ENCODE results near the gene FREY1.

FREY1 gene

GRCh38 chr11:45928535-45929215 is 21.6 kb upstream of the FREY1 start:
- no peak for DNase-seq (ENCODE audit: low spot score)

GRCh38 chr11:45927684-45928413 is 20.8 kb upstream of the FREY1 start:
- no peak for DNase-seq (ENCODE audit: low spot score)

- DNase-seq (ENCODE audit: low spot score) = no peak
Measured at GRCh38 chr11:45927332-45927683, 20.2 kb upstream of the FREY1 start.

DNA sequence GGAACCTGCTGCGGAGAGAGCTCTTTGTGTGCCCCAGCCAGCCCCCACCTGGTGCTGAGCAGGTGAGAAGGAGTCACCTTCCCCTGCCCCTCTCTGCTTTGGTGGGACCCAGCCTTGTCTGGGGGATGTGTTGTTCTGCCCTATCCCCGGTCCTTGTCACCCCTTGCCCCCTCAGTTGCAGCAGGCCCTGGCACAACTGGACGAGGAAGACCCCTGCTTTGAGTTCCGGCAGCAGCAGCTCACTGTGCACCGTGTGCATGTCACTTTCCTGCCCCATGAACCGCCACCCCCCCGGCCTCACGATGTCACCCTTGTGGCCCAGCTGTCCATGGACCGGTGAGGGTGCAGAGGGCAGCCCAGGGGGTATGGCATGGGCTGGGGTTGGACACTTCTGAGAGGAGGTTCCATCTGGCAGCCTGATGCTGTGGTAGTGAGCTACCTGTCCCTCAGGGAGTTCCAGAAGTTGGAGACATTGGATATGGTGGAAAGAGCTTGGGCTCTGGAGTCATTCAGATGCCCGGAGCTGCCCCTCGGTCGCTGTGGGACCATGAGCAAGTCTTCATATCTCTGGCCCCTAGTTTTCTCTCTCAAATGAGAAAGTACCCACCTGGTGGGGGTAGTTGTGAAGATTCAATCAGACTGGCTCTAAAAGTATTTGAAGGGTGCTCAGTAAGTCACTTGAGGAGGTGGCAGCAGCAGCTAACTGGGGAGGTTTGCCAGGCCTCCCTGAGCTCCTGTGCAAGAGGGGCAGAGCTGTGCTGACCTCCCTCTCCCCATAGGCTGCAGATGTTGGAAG is 19.7 kb upstream of the FREY1 start:
- no peak for DNase-seq (ENCODE audit: low spot score)

DNA sequence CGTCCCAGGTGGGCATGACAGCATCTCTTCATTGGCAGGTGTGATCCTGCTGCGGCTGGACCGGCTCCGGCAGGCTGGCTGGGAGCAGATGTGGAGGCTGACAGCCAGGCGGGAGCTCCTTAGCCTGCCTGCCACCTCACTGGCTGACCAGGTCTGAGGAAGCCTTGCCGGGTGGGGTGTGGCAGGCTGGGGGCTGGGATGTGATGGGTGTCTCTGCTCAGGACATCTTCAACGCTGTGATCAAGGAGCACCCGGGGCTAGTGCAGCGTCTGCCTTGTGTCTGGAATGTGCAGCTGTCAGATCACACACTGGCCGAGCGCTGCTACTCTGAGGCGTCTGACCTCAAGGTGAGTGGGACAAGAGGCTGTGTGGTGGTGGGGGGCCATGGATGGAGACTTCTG is 18.9 kb upstream of the FREY1 start:
- no peak for DNase-seq (ENCODE audit: low spot score)

GRCh38 chr11:45925550-45925949 is 18.5 kb upstream of the FREY1 start:
- no peak for DNase-seq (ENCODE audit: low spot score)

DNA sequence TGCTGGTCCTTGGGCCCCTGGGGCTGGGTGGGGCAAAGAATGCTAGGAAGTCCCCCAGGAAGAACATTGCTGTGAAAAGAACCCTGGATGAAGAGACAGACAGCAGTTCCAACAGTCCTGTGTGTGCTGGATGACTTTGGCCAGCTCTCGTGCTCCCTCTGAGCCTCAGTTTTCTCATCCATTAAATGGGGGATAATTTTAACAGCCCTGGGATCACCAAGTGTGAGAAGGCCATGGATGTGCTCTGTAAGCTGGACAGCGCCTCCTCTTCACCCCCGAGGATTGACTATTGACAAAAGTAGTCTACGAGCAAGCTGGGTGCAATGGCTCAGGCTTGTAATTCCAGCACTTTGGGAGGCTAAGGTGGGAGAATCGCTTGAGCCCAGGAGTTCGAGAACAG is 17.9 kb upstream of the FREY1 start:
- DNase-seq (ENCODE audit: low spot score) = no peak

GRCh38 chr11:45924036-45924915 is 17.2 kb upstream of the FREY1 start:
- DNase-seq (ENCODE audit: low spot score) = no peak

- DNase-seq (ENCODE audit: low spot score) = peak; percentile 65
Measured at GRCh38 chr11:45922425-45923082, 15.5 kb upstream of the FREY1 start, which contains the start of gene LARGE2. LARGE2 (plus strand) TSS chr11:45922656; CDS start chr11:45922883, 227 bp downstream.

DNA sequence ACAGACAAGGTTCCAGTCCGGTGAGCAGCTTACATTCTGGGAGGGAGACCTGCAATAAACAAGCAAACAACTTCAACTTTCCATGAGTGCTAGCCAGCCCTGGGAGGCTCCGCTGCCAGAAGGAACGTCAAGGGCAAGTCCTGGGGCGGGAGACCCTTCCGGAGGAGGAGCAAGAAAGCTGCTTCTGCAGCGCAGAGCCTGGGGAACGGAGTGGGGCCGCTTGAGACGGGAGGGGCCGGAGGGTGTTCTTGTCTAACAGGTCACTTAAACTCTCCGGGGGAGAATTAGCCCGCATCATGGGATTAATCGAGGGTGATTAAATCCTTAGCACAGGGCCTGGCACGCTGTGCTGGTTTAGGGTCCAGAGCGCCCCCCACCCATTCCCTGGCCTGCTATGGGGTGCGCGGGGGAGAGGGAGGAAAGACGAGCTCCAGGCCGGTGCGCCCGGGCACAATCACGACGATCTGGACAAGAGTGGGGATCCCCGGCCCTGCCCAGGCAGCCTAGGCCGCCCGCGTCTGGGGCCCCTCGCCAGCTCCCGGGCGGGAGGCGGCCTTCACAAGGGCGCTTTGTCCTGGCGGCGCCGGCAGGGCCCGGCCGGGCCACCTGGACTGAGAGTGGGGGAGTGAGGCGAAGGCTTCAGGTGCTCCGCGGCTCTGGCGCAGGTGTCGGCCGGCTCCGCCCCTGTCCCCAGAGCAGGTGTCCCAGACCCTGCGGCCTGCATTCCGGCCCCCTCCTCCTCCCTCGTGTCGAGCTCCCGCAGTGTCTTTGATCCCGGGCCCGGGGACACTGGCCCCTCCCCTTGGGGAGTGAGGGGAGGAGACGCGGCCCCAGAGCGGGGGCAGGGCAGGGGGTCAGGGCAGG is 14.7 kb upstream of the FREY1 start:
- no peak for DNase-seq (ENCODE audit: low spot score)

GRCh38 chr11:45920531-45921477 is 13.7 kb upstream of the FREY1 start:
- DNase-seq (ENCODE audit: low spot score) = no peak

- DNase-seq (ENCODE audit: low spot score) = no peak
Measured at GRCh38 chr11:45919806-45920530, 12.9 kb upstream of the FREY1 start.

DNA sequence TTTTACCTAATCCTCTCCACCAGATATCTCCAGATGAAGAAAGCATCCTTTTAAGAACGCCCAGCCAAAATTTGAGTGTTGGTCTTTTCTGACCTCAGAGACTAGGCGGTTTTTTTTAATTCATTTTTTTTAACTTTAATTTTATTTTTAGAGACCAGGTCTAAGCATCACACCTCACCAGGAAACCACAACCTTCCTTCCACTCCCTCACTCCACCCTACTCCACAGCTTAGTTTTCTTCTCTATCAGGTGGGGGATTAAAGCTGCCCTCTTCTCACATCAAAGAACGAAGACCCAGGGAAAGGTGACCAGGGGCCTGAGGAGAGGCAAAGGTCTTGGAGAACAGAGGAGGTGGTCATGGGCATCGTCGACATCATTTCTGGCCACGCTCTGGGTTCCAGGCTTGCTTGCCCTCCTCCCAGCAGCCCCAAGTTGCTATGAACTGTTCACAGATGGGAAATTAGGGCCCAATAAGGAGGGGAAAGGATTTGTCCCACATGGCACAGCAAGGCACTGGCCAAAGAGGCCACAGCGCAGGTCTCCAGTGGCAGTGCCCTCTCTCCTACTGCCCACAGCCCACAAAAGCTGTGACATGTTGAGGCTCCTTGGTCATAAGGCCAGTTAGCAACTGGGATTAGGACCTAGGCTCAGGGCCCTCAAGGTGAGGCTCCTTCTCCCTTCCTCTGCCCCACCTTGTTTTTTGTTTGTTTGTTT is 12.0 kb upstream of the FREY1 start:
- no peak for DNase-seq (ENCODE audit: low spot score)

- peak; percentile 82 for DNase-seq (ENCODE audit: low spot score)
Measured at GRCh38 chr11:45918331-45918941, 11.4 kb upstream of the FREY1 start.

GRCh38 chr11:45917623-45918330 is 10.7 kb upstream of the FREY1 start, which contains the start of gene PEX16:
PEX16 (minus strand) TSS chr11:45917877; CDS start chr11:45917811, 66 bp downstream.
- DNase-seq (ENCODE audit: low spot score) = peak; percentile 98

GRCh38 chr11:45917286-45917622 is 10.2 kb upstream of the FREY1 start:
- no peak for DNase-seq (ENCODE audit: low spot score)

- DNase-seq (ENCODE audit: low spot score) = no peak
Measured at GRCh38 chr11:45915446-45915845, 8.4 kb upstream of the FREY1 start.
